RWPE2 (cell line): Measurements from ENCODE around the gene ADAMTS3.

Experiments used
- ATAC-seq: fragments of 200-7000 bp; cut with Tn5 transposase; 3 replicates; pipeline ENCODE4 v1.9.1; 2021; ENCODE audit warnings: low read depth
- DNase-seq: peaks from one replicate; pipeline ENCODE4 v3.0.0-alpha.2; 2020; ENCODE audit warnings: low spot score
- H3K27ac ChIP-seq: fragments of 450-650 bp; 2 replicates; pipeline ENCODE4 v1.5.1; 2017; ENCODE audit warnings: mild to moderate bottlenecking; ENCODE audit not compliant: poor library complexity, severe bottlenecking
- H3K27me3 ChIP-seq: fragments of 250-450 bp; sonication (Bioruptor Pico); 2 replicates; pipeline ENCODE4 v1.5.1; 2021; ENCODE audit warnings: mild to moderate bottlenecking, moderate library complexity; ENCODE audit not compliant: insufficient read depth, poor library complexity, severe bottlenecking
- H3K36me3 ChIP-seq: fragments of 250-450 bp; sonication (Bioruptor Pico); 2 replicates; pipeline ENCODE4 v1.5.1; 2020; ENCODE audit warnings: low read depth, mild to moderate bottlenecking, moderate library complexity
- H3K4me1 ChIP-seq: fragments of 250-450 bp; sonication (Bioruptor Pico); 2 replicates; pipeline ENCODE4 v1.5.1; 2021; ENCODE audit warnings: mild to moderate bottlenecking, moderate library complexity; ENCODE audit not compliant: insufficient read depth, poor library complexity, severe bottlenecking
- H3K4me3 ChIP-seq: fragments of 250-450 bp; sonication (Bioruptor Pico); 2 replicates; pipeline ENCODE4 v1.5.1; 2021; ENCODE audit warnings: mild to moderate bottlenecking, moderate library complexity; ENCODE audit not compliant: severe bottlenecking
- H3K9me3 ChIP-seq: fragments of 250-450 bp; sonication (Bioruptor Pico); 2 replicates; pipeline ENCODE4 v1.5.1; 2021; ENCODE audit warnings: mild to moderate bottlenecking, moderate library complexity; ENCODE audit not compliant: severe bottlenecking
- CTCF ChIP-seq: fragments of 450-650 bp; IDR thresholded peaks from one replicate; pipeline ENCODE4 v1.5.1; 2017; ENCODE audit warnings: mild to moderate bottlenecking, moderate library complexity; ENCODE audit not compliant: poor library complexity, severe bottlenecking

Gene ADAMTS3

GRCh38 chr4:72577211-72577610, 8.2 kb upstream of the ADAMTS3 start:
- no peaks in the 10 kb centered on the region for H3K9me3 ChIP-seq
- H3K4me3 ChIP-seq, result no peak overlapping the region
- ATAC-seq (no peak), DNase-seq (no peak)
- peaks cover 2% of the 10 kb centered on the region for H3K27me3 ChIP-seq
- H3K36me3 ChIP-seq, result no peaks in the 10 kb centered on the region
- no peaks in the 10 kb centered on the region for H3K4me1 ChIP-seq
- no peak for TF ChIP-seq CTCF
- H3K27ac ChIP-seq, result no peak overlapping the region

DNA sequence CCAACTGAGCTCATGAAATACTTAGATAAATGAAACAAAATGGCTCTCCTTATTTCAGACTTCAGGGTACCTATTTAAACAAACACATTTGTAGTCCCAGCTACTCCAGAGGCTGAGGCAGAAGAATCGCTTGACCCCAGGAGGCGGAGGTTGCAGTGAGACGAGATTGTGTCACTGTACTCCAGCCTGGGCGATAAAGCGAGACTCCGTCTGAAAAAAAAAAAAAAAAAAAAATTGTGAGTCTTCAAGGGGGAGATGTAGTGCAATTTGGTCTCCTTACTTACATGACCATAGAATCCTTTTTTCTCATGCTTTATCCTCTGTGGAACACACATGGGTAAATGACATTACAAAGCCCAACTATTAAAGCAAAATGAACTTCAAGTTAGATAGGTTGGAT, 2.3 kb upstream of the ADAMTS3 start:
- H3K4me1 ChIP-seq, result peaks cover 3% of the 10 kb centered on the region
- DNase-seq (no peak), ATAC-seq (no peak)
- H3K4me3 ChIP-seq, result no peak overlapping the region
- no peak overlapping the region for H3K27ac ChIP-seq
- TF ChIP-seq CTCF, result no peak
- H3K27me3 ChIP-seq, result no peaks in the 10 kb centered on the region
- no peaks in the 10 kb centered on the region for H3K9me3 ChIP-seq
- H3K36me3 ChIP-seq, result no peaks in the 10 kb centered on the region

- TF ChIP-seq CTCF, result no peak
- H3K27me3 ChIP-seq, result no peaks in the 10 kb centered on the region
- no peak overlapping the region for H3K27ac ChIP-seq
- H3K4me3 ChIP-seq, result no peak overlapping the region
- peaks cover 3% of the 10 kb centered on the region for H3K4me1 ChIP-seq
- DNase-seq (no peak), ATAC-seq (no peak)
- H3K9me3 ChIP-seq, result no peaks in the 10 kb centered on the region
- no peaks in the 10 kb centered on the region for H3K36me3 ChIP-seq
These were observed 756 bp upstream of the ADAMTS3 start for GRCh38 chr4:72569719-72570235.

- Histone ChIP-seq H3K36me3 (no peaks in the 10 kb centered on the region), H3K9me3 (no peaks in the 10 kb centered on the region), H3K27ac (no peak overlapping the region), H3K4me1 (peaks cover 3% of the 10 kb centered on the region), H3K27me3 (no peaks in the 10 kb centered on the region), H3K4me3 (peak overlapping the region; percentile 26)
- peak; percentile 77 for ATAC-seq
- peak; percentile 68 for DNase-seq
- TF ChIP-seq CTCF, result peak; percentile 44
These were observed 973 bp downstream of the ADAMTS3 start for GRCh38 chr4:72567821-72568675.

- no peaks in the 10 kb centered on the region for H3K36me3 ChIP-seq
- DNase-seq, result no peak
- no peaks in the 10 kb centered on the region for H3K9me3 ChIP-seq
- peaks cover 3% of the 10 kb centered on the region for H3K4me1 ChIP-seq
- TF ChIP-seq CTCF, result no peak
- no peaks in the 10 kb centered on the region for H3K27me3 ChIP-seq
- H3K27ac ChIP-seq, result no peak overlapping the region
- no peak for ATAC-seq
- H3K4me3 ChIP-seq, result no peak overlapping the region
These were observed 2.0 kb downstream of the ADAMTS3 start for GRCh38 chr4:72567036-72567435.
